K562 (cell line): ENCODE data around the gene ARHGEF12. TPM values are rescaled to one million over a fixed set of nuclear protein-coding genes. Genes with fewer than 3 reads are reported as not detected.

Experiments
- ATAC-seq: fragments of 200-7000 bp; cut with Tn5 transposase; 3 replicates; pipeline ENCODE4 v1.9.1; 2020; ENCODE audit warnings: moderate library complexity
- BruUV-seq: library from RNA; stranded (reverse); fragments of 400-500 nt; replicated peaks from 2 replicates; lab custom pipeline; 2021; lab: Mats Ljungman, UMichigan
- CTCF ChIA-PET: fragments of 300-600 bp; formaldehyde crosslinking; extraction: SDS; loops from one replicate; lab custom pipeline; 2021; ENCODE audit warnings: low intra/inter-chr PET ratio; lab: Yijun Ruan, JAX
- POLR2A ChIA-PET: fragments of 300-600, 350-650 bp; sonication (Branson Sonifier 250); formaldehyde crosslinking; extraction: SDS; loops from one replicate; lab custom pipeline; 2021; ENCODE audit warnings: antibody characterized with exemption, inconsistent platforms; lab: Yijun Ruan, JAX
- DNase-seq, 4 experiments: peaks; one replicate each; pipeline versions ENCODE4 v3.0.0 to v3.0.0-alpha.2; 2011 to 2018; ENCODE audit warnings: low spot score in 3 of 4, mixed read lengths in 3 of 4; ENCODE audit errors: extremely low read depth in 1 of 4
- FAIRE-seq: peaks from 2 replicates; lab custom pipeline; 2011; peaks lifted over from hg19 to GRCh38; lab: Jason Lieb, UNC
- H2AFZ ChIP-seq: 2 replicates; pipeline ENCODE4 v1.6.0; 2011; ENCODE audit warnings: low read depth, low read length, control low read depth, inconsistent platforms
- H3K27ac ChIP-seq: fragments of 200-600 bp; 3 replicates; pipeline ENCODE4 v1.8.0; 2011; ENCODE audit warnings: low read depth, mild to moderate bottlenecking, control low read depth, inconsistent platforms, low read length, moderate library complexity, mixed read lengths; ENCODE audit errors: extremely low read depth
- H3K27me3 ChIP-seq, 2 experiments: fragments of 300-600 bp in 1 of 2; 2 replicates in 1 of 2; 3 replicates in 1 of 2; pipeline versions ENCODE4 v1.6.0 to v1.8.0; 2011; ENCODE audit warnings: inconsistent platforms in 2 of 2, low read length in 2 of 2, mild to moderate bottlenecking in 1 of 2, mixed read lengths in 1 of 2, moderate library complexity in 1 of 2; ENCODE audit not compliant: control insufficient read depth in 2 of 2, insufficient read depth in 2 of 2
- H3K36me3 ChIP-seq: fragments of 300-600 bp; 3 replicates; pipeline ENCODE4 v1.8.0; 2011; ENCODE audit warnings: mild to moderate bottlenecking, low read length, inconsistent platforms; ENCODE audit not compliant: control insufficient read depth, insufficient read depth
- H3K4me1 ChIP-seq, 2 experiments: fragments of 200-600 bp in 1 of 2; replicated peaks in 1 of 2; 2 replicates in 1 of 2; 3 replicates in 1 of 2; pipeline versions ENCODE4 v1.5.1 to v1.8.0; 2011; ENCODE audit warnings: inconsistent platforms in 2 of 2, low read length in 2 of 2, mild to moderate bottlenecking in 1 of 2, mixed read lengths in 1 of 2, moderate library complexity in 1 of 2; ENCODE audit not compliant: control insufficient read depth in 2 of 2, insufficient read depth in 2 of 2
- H3K4me2 ChIP-seq: 2 replicates; pipeline ENCODE4 v1.6.1; 2011; ENCODE audit warnings: low read length, control low read depth, inconsistent platforms, mixed read lengths; ENCODE audit not compliant: insufficient read depth
- H3K4me3 ChIP-seq: fragments of 200-600 bp; sonication (generic), shearing (Covaris generic); 2 replicates; pipeline ENCODE4 v1.5.1; 2016; ENCODE audit warnings: control low read depth, inconsistent platforms
- H3K79me2 ChIP-seq: fragments of 200-600 bp; 3 replicates; pipeline ENCODE4 v1.8.0; 2011; ENCODE audit warnings: low read length, inconsistent platforms; ENCODE audit not compliant: control insufficient read depth, insufficient read depth
- H3K9ac ChIP-seq, 2 experiments: 2 replicates each; pipeline versions ENCODE4 v1.6.0 to v1.6.1; 2011; ENCODE audit warnings: low read depth in 2 of 2, low read length in 2 of 2, control low read depth in 1 of 2, inconsistent platforms in 1 of 2, mild to moderate bottlenecking in 1 of 2, mixed read lengths in 1 of 2; ENCODE audit not compliant: insufficient read depth in 1 of 2
- H3K9me1 ChIP-seq: one replicate; pipeline ENCODE4 v1.6.0; 2011; ENCODE audit warnings: inconsistent platforms, mild to moderate bottlenecking, low read length, moderate library complexity; ENCODE audit not compliant: control insufficient read depth, insufficient read depth
- H3K9me3 ChIP-seq: replicated peaks from 2 replicates; pipeline ENCODE4 v1.5.1; 2011; ENCODE audit warnings: low read depth, low read length, inconsistent platforms; ENCODE audit not compliant: control insufficient read depth, insufficient read depth
- H4K20me1 ChIP-seq: replicated peaks from 2 replicates; pipeline ENCODE4 v1.6.1; 2011; ENCODE audit warnings: low read length, inconsistent platforms, mixed read lengths; ENCODE audit not compliant: control insufficient read depth, insufficient read depth
- BRCA1 ChIP-seq, 2 experiments: fragments of 450-650 bp in 1 of 2; sonication (generic) in 1 of 2; formaldehyde crosslinking in 1 of 2; IDR thresholded peaks; 2 replicates each; pipeline versions ENCODE4 v1.5.0 to v1.6.1; 2017 to 2020; ENCODE audit warnings: mild to moderate bottlenecking in 1 of 2, missing genetic modification reagents in 1 of 2
- FOXA1 ChIP-seq: fragments of 450-650 bp; IDR thresholded peaks from 2 replicates; pipeline ENCODE4 v1.6.1; 2016; ENCODE audit warnings: mild to moderate bottlenecking, borderline replicate concordance
- POLR2AphosphoS2 ChIP-seq: IDR thresholded peaks from 2 replicates; pipeline ENCODE4 v1.6.1; 2012; ENCODE audit warnings: low read length, improper control_type of control experiment
- WGBS: fragments of 100-300 bp; shearing (Covaris generic); methylation state at CpG from one replicate; pipeline ENCODE4 v1.1.6; 2016; ENCODE audit warnings: low coverage, mixed read lengths; ENCODE audit not compliant: insufficient coverage; ENCODE audit errors: missing lambda C conversion rate; 5-methylcytosine and 5-hydroxymethylcytosine counted together
- in situ Hi-C: fragments of 300-500 bp; cut with MboI; formaldehyde crosslinking; loops from 4 replicates; pipeline ENCODE4 v1.15.0; 2018; ENCODE audit warnings: inconsistent platforms, mixed read lengths
- intact Hi-C: fragments of 100-400 bp; cut with micrococcal nuclease; formaldehyde crosslinking; loops from 2 replicates; pipeline ENCODE4 v1.14.2; 2022
- polyA plus RNA-seq, 8 experiments: library from polyadenylated mRNA; depleted of rRNA in 4 of 8; stranded (reverse) in 5 of 8; unstranded in 3 of 8; fragments of >200 nt; fragmentation: Nextera tagmentation in 2 of 8; fragmentation: Illumina TruSeq in 1 of 8; extraction: Ambion mirVana in 2 of 8; extraction: Trizol in 1 of 8; gene quantifications; 2 replicates each; pipeline versions ENCODE4 v1.2.1 to v1.2.3, GENCODE V29; 2011 to 2014; ENCODE audit warnings: inconsistent platforms in 1 of 8, missing spikeins in 1 of 8
- total RNA-seq, 7 experiments: library from RNA; depleted of rRNA in 6 of 7; stranded (reverse); fragments of >200 nt in 6 of 7; fragmentation: Illumina TruSeq in 2 of 7; extraction: Trizol in 2 of 7; gene quantifications; 2 replicates each; pipeline versions ENCODE4 v1.2.1 to v1.2.3, GENCODE V29; 2011 to 2021; ENCODE audit warnings: low replicate concordance in 1 of 7
- TF ChIP-seq, protein P1 (sequence below), 2 experiments: fragments of 450-650 bp in 1 of 2; sonication (generic) in 1 of 2; formaldehyde crosslinking in 1 of 2; IDR thresholded peaks in 1 of 2; conservative IDR thresholded peaks in 1 of 2; 2 replicates each; pipeline versions ENCODE4 v1.6.1 to v1.8.1; 2016 to 2023; ENCODE audit warnings: mild to moderate bottlenecking in 2 of 2, moderate library complexity in 2 of 2, inconsistent platforms in 1 of 2, missing genetic modification reagents in 1 of 2
- TF ChIP-seq, protein P2 (sequence below): fragments of 450-650 bp; IDR thresholded peaks from 2 replicates; pipeline ENCODE4 v1.6.1; 2017; ENCODE audit warnings: antibody characterized with exemption
- TF ChIP-seq, protein P3 (sequence below): IDR thresholded peaks from 3 replicates; pipeline ENCODE4 v1.6.1; 2011; ENCODE audit warnings: borderline replicate concordance, mild to moderate bottlenecking, moderate library complexity; ENCODE audit not compliant: insufficient read length; ENCODE audit errors: extremely low read depth
- TF ChIP-seq, protein P4 (sequence below): sonication (generic); formaldehyde crosslinking; IDR thresholded peaks from 2 replicates; pipeline ENCODE4 v1.8.1; 2023; ENCODE audit warnings: mild to moderate bottlenecking, missing genetic modification reagents

ARHGEF12 gene
- total and polyA plus RNA-seq, 9 of the 15 experiments (the other 6 are each of a cell fraction or from before 2014, with no cell fraction given), result 3.5 to 51.7 (median 29.5) TPM

DNA sequence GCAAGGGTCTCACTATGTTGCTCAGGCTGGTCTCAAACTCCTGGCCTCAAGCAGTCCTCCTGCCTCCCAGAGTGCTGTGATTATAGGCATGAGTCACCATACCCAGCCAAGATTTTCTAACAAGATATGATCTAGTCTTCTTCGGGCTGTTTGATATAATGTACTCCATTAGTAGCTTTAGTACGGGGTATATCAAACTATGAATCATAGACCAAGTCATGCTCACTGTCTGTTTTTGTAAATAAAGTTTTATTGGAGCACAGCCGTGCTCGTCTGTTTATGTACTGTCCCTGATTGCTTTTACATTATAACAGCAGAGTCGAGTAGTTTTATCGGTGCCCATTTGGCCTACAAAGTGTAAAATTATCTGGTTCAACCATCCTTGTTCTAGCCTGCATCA lies 131.4 kb downstream of the ARHGEF12 start (continued):
- TF ChIP-seq, protein P1, sequence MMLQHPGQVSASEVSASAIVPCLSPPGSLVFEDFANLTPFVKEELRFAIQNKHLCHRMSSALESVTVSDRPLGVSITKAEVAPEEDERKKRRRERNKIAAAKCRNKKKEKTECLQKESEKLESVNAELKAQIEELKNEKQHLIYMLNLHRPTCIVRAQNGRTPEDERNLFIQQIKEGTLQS (IDR thresholded peaks at IDR 0.05), result peak; percentile 38; the same call in 1 of the 2 replicates
- TF ChIP-seq, protein P1 (CRISPR knock-in tag; conservative IDR thresholded peaks at IDR 0.05), result no peak

DNA sequence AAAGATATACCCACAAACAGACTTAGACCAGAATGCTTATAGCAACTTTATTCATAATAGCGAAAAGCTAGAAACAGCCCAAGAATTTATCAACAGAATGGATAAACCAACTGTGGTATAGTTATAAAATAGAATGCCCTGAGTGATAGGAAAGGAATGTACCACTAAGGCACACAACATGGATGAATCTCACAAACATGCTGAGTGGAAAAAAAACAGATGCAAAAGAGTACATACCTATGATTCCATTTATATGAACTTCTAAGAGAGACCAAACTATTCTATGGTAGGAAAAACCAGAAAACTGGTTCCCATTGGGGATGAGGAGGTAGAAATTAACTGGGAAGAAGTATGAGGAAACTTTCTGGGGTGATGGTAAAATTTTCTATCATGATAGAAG lies 134.9 kb downstream of the ARHGEF12 start:
- 96% methylated on average over 1 of the region's 1 CpG for WGBS
- Histone ChIP-seq H3K4me3 (no peak overlapping the region), H3K27ac (no peak overlapping the region), H3K9ac (no peak overlapping the region)
- intact Hi-C loops, result no loop called here
- FAIRE-seq, result no peak
- no TSS peak for BruUV-seq
- TF ChIP-seq, protein P2, sequence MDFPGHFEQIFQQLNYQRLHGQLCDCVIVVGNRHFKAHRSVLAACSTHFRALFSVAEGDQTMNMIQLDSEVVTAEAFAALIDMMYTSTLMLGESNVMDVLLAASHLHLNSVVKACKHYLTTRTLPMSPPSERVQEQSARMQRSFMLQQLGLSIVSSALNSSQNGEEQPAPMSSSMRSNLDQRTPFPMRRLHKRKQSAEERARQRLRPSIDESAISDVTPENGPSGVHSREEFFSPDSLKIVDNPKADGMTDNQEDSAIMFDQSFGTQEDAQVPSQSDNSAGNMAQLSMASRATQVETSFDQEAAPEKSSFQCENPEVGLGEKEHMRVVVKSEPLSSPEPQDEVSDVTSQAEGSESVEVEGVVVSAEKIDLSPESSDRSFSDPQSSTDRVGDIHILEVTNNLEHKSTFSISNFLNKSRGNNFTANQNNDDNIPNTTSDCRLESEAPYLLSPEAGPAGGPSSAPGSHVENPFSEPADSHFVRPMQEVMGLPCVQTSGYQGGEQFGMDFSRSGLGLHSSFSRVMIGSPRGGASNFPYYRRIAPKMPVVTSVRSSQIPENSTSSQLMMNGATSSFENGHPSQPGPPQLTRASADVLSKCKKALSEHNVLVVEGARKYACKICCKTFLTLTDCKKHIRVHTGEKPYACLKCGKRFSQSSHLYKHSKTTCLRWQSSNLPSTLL, result no peak
- TF ChIP-seq POLR2AphosphoS2 (no peak), BRCA1 (IDR thresholded peaks at IDR 0.05) (no peak), BRCA1 (CRISPR knock-in tag; IDR thresholded peaks at IDR 0.05) (no peak), FOXA1 (no peak)
- TF ChIP-seq, protein P3, sequence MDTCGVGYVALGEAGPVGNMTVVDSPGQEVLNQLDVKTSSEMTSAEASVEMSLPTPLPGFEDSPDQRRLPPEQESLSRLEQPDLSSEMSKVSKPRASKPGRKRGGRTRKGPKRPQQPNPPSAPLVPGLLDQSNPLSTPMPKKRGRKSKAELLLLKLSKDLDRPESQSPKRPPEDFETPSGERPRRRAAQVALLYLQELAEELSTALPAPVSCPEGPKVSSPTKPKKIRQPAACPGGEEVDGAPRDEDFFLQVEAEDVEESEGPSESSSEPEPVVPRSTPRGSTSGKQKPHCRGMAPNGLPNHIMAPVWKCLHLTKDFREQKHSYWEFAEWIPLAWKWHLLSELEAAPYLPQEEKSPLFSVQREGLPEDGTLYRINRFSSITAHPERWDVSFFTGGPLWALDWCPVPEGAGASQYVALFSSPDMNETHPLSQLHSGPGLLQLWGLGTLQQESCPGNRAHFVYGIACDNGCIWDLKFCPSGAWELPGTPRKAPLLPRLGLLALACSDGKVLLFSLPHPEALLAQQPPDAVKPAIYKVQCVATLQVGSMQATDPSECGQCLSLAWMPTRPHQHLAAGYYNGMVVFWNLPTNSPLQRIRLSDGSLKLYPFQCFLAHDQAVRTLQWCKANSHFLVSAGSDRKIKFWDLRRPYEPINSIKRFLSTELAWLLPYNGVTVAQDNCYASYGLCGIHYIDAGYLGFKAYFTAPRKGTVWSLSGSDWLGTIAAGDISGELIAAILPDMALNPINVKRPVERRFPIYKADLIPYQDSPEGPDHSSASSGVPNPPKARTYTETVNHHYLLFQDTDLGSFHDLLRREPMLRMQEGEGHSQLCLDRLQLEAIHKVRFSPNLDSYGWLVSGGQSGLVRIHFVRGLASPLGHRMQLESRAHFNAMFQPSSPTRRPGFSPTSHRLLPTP, result no peak
- TF ChIP-seq, protein P4, sequence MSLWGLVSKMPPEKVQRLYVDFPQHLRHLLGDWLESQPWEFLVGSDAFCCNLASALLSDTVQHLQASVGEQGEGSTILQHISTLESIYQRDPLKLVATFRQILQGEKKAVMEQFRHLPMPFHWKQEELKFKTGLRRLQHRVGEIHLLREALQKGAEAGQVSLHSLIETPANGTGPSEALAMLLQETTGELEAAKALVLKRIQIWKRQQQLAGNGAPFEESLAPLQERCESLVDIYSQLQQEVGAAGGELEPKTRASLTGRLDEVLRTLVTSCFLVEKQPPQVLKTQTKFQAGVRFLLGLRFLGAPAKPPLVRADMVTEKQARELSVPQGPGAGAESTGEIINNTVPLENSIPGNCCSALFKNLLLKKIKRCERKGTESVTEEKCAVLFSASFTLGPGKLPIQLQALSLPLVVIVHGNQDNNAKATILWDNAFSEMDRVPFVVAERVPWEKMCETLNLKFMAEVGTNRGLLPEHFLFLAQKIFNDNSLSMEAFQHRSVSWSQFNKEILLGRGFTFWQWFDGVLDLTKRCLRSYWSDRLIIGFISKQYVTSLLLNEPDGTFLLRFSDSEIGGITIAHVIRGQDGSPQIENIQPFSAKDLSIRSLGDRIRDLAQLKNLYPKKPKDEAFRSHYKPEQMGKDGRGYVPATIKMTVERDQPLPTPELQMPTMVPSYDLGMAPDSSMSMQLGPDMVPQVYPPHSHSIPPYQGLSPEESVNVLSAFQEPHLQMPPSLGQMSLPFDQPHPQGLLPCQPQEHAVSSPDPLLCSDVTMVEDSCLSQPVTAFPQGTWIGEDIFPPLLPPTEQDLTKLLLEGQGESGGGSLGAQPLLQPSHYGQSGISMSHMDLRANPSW, result no peak
- TF ChIP-seq, all 486 proteins: peak for 0
- ATAC-seq (no peak), DNase-seq (no peak)
- Histone ChIP-seq H3K27me3 (no peaks in the 10 kb centered on the region), H3K79me2 (no peaks in the 10 kb centered on the region), H4K20me1 (no peaks in the 10 kb centered on the region), H2AFZ (no peak overlapping the region), H3K4me1 (no peaks in the 10 kb centered on the region), H3K9me3 (no peaks in the 10 kb centered on the region), H3K9me1 (no peaks in the 10 kb centered on the region), H3K4me2 (no peak overlapping the region), H3K36me3 (peaks cover 73% of the 10 kb centered on the region)
- ChIA-PET POLR2A (no interaction called here), CTCF (no interaction called here)
- in situ Hi-C loops, result no loop called here
